Activated naive CD8-positive, alpha-beta T cell treated with anti-CD3 and anti-CD28 coated beads, Interleukin-2, amount 50 U/mL, for 16 hours (primary cell): ENCODE results near the gene TMEM204.

Experiments
- DNase-seq: peaks from one replicate; pipeline ENCODE4 v3.0.0-alpha.2; 2020; ENCODE audit warnings: low read depth, low spot score

The TMEM204 gene

DNA sequence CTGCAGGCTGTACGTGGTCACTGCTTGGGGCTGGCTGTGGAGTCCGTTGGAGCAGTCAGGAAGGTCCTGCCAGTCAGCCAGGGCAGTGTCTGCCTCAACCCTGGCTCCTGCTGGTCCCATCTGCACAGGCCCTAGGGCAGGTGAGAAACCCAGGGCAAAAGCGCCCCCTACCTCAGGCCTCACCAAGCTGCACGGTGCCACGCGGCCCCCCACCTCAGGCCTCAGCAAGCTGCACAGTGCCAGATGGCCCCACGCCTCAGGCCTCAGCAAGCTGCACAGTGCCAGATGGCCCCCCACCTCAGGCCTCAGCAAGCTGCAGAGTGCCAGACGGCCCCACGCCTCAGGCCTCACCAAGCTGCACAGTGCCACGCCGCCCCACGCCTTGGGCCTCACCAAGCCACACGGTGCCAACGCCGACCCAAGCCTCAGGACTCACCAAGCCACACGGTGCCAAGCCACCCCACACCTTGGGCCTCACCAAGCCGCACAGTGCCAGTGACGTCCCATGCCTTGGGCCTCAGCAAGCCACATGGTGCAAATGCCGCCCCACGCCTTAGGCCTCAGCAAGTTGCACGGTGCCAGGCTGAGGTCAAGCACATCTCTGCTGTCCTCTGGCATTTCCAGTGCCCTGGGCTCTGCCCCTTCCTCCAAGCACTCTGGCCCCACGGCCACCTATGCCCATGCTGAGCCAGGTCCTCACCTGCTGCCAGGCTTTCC is 5.5 kb downstream of the TMEM204 start:
- DNase-seq = no peak

DNA sequence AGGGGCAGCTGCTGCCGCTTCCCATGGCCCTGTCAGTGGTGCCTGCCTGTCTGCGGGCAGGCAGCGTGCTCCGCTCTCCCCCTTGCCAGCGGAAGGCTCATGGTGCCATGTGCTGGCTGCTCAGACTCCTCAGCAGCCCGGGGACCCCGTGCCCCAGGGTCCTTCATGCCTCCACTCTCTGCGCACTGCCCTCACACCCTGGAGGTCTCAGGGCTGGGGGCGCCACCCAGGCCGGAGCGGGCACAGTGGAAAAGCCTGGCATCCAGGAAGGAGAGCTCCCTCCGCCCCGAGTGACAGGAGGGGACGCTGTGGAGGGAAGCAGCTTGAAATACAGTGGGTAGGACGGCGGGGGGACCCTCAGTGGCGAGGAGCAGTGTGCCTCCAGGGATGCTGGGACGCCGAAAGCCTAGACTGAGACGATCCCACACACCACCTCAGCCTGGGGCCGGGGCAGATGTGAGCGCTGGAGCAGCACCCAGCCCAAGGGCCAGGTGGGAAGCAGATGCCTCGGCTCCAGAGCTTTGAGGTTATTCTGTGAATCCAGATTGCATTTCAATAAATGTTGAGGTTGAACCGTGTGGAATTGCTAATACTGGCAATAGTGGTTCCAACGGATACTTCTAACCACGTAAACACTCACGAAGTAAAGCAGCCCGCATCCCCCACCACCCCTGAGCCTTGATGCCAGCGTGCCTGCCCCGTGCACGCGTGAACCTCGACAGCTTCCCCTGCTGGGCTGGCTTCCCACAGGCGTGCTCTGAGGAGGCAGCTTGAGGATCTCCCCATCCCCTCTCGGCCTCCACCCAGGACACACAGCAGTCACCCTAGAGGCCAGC is 6.5 kb downstream of the TMEM204 start:
- no peak for DNase-seq

DNA sequence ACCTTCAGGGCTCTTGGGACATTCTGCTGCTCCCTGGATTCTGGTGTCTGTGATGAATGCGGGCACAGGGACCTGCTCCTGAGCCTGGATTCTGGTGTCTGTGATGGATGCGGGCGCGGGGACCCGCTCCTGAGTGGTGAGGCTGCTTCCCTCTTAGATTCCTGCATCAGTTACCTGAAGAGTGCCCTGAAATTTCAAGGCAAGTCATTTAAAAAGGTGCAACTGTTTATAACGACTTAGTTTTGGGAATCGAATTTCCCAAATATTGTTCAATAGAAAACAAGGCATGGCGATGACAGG is 7.0 kb downstream of the TMEM204 start:
- DNase-seq = no peak

DNA sequence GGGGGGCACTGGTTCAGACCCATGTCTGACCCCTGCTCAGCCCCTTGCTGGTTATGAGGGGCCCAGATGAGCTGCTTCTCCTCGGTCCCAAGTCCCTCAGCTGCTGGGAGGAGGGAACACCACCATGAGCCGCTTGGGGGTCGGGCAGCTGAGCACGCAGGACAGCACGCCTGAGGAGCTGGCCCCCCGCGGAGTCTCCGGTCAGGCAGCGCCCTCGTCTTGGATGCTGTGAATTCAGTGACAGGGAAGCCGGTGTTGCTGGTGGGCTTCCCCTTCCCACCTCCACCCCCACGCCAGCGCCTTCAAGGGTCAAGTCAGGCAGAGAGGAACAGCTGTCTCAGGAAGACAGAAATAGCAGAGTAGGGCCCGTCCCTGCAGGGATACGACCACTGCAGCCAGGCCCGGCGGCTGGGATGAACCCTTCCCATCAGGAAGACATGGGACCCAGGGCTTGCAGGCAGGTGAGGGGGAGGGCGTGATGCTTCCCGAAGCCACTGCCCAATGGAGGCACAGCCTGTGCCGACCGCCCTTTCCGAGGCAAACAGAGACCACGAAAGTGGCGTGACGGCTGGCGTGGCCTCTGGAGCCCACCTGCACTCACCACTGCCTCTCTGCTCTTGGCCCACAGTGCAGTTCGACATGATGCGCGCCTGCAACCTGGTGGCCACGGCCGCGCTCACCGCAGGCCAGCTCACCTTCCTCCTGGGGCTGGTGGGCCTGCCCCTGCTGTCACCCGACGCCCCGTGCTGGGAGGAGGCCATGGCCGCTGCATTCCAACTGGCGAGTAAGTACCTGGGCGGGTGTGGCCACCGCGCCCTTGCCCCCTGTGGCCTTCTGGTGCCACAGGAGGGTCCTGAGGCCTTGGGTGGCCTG is 8.1 kb downstream of the TMEM204 start:
- DNase-seq = no peak

DNA sequence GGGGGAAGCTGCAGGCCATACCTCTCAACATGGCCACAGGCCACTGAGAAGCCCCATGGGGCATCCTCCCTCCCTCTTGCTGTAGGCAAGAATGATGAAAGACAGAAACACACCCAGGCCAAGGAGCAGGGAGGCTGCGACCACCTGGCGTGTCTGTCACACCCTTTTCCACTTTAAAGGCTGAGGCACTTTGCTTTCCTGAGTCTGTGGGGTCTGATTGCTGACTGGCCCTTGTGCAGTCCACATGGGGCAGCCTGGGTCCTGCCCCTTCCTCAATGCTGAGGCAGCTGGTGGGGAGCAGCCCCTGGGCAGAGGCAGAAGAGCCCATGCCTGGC is 8.7 kb downstream of the TMEM204 start:
- no peak for DNase-seq

DNA sequence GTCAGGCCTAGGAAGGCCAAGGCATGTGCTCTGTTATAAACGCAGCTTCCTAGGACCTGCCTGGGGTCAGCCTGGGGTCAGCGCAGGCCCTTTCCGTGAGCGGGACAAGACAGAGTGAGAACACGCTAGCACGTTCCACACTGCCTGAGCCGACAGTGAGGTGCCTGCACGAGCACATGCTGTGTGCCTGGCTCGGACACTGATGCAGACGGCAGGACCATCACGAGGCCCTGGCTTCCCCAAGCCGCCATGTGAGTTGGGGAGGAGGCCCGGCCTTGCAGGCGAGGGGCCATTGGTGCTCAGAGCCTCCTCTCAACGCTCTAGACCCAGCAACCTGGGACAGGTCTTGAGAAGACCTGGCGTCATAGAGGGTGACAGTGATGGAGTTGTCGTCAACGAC is 9.1 kb downstream of the TMEM204 start:
- DNase-seq = no peak

DNA sequence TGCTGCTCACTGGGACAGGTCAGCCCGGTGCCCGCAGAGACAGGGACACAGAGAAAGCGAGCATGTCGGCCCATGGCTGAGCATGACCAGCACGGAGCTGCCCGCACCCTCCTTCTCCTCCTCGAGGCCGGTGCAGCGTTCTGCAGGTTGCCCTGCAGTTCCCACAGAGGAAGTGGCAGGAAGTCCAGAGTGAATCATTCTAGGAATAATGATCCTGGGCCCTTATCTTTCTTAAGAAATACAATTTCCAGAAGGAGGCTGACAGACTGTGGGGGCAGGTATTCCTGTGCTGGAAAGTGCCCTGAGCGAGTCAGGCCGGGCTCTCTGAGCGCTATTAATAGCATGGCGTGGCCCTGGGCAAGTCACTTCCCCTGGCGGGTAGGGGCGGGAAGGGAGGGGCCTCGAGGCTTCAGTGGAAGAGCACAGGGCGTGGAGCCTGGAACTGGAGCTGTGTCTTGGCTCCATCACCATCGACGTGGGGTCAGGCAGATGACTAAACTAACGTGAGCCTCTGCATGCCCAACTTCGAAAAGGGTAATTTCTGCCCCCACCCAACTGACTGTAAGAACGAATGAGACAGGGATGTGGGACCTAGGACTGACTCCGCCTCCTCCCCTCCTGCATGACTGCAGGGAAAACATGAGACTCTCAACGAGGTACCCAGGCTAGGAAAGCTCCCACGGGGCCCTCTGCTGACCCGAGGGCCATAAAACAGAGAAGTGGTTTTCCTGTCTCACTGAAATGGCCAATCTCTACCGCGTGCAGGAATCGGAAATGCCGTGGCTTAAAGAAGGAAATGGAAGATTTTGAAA is 9.8 kb downstream of the TMEM204 start:
- DNase-seq = peak; percentile 42

DNA sequence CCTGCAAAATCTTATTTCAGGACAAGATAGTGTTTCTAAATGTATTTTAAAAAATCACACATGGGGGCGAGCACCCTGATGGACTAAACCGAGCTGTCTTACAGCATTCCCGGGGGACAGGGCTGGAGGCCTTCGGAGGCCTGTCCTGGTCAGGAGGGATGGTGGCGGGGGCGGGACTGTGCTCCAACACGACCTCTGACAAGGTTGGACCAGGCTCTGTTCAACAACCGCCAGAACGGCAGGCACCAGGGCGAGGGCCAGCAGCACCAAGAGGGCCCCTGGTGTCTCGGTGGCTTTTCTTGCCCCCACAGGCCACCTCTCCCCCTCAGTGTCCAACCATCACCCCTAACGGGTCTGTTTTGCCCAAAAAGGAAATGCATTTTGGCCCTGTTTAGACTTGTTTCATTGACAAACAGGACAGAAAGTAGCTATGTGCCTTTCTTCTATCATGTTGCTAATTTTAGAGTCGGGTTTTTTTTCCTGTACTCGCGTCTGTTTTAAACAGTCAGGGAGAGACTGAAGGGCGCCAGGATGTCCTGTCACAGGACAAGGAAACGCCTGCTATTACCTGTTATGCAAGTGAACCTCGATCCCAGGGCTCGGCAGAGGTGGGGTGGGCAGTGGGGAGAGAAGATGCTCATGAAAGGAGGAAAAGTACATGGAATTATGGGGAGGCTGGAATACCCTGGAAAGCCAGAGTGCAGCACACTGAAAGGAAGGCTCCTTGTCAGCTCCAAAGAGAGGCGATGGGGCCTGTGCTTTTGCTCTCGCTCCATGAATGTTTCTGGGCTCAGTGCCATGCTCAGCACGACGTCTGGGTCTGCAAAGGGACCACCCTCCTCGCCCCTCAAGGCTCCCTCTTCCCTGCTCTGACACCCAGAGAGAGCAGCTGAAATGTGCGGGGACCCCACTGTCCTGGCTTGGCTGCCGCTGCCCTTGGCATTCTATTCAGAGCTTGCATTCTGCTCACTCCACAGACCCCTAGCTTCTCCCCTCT is 11.9 kb downstream of the TMEM204 start:
- DNase-seq = no peak

DNA sequence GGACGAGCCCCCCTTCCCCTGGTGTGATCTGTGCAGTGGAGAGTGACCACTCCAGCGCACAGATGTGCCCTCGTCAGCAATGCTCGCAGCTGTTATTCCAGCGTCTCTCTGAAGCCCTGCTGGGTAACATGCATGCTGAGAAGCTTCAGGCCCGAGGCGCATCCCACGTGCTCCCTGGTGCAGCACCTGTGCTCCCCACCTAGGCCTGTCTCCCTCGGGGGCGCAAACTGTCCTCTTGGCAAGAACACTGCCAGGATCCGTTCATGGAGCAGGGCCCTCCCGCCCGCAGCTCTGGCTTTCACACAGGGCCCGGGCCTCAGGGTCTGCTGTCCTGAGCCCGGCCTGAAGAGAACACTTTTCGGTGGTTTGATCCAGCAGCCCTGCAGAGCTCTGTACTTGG is 13.0 kb downstream of the TMEM204 start:
- DNase-seq = no peak

DNA sequence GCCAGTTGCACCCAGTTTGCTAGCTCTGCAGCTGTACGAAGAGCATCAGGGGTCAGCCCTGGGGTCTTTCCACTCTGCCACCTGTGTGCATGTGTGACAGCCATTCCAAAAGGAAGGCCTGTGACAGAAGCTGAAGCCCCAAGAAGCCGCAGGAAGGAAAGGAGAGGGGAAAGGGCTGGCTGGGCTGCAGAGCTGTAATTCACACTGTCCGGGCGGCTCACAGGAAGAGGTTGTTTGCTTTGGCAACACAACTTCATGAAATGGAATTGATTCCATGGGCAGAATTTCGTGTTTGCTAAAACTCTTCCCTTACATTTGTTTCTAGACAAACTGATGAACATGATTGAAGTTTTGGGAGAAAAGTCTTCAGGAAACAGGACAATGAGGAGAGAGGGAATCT is 14.8 kb downstream of the TMEM204 start:
- DNase-seq = no peak

DNA sequence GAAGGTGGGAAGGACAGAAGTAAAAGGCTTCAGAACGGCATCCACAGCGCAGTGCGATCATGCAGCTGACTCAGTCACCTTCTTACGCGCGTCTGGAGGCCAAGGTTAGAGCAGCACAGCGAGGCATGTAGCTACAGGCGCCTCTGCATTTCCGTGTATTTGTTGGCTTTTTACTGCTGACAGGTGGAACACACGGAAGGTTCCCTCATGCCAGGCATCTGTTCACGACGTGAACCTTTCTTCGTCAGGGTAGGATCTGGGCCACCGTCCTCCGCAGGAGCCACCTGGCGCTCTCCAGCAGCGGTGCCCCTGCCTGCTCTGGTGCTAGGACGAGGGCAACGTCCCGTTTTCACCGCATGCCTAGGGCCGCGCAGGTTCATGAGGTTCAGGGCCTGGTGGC is 15.3 kb downstream of the TMEM204 start:
- DNase-seq = no peak

DNA sequence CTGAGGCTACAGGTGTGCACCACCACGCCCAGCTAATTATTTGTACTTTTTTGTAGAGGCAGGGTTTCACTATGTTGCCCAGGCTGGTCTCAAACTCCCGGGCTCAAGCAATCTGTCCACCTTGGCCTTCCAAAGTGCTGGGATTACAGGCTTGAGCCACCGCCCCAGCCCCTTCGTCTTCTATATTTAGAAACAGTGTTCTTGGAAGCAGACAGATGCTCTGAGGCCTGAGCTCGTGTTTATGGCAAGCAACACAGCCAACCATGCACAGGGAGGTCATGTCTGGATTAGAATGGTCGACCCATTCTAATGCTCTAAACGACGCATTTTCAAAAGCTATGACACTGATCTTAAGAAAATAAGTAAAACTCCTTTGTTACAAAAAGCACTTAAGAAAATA is 16.6 kb downstream of the TMEM204 start:
- no peak for DNase-seq

DNA sequence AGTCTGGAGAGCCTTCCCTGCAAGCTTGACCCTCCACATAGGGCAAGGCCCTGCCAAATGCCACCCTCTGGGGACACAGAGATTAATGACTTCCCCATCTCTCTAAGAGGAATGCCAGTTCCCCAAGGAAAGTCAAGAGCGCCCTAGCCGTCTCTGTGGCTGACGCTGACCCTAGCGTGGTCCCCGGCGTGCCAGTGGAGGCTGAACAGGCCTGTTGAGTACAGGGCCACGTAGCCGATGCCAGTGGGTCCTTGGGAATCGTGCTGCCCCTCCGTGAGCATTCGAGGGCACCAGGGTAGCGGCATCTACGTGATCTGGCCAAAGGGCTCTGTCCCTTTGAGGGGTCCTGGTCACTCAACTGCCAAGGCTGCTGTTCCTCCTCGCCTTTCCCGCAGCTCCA is 17.2 kb downstream of the TMEM204 start:
- no peak for DNase-seq

DNA sequence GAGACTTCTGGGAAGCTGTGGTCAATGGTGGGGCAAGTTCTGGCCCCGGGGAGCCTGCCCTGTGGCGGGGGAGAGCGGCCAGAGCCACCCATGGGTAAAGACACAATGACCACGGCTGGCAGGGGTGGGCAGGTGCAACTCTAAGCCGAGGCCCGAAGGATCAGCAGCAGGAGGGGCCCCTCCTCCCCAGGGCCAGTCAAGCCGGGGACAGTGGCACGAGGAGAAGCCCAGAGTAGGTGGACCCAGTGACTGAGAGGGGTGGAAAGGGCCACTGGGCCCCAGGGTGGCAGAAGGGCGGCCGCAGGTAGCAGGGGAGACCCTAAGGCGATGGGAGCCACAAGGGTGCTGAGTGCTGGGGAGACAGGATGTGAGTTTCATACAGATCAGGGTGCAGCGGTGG is 17.7 kb downstream of the TMEM204 start:
- no peak for DNase-seq

DNA sequence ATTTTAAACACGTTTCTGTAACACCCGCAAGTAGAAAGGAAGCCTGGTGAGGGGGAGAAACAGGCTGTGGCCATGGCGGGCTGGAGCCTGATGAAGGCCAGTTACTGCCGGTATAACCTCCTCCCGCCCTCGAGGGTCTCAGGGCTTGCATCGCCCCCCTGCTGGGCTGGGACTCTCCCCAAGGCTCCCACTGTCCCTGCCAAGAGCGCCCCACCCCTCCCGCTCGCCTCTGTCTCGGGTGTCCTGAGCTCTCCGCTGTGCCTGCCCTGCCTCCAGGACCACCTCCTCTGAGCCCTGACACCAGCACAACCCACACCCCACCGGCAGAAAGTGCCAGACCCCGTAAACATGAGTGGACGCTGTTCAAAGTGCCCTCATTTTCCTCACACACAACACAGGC is 18.7 kb downstream of the TMEM204 start:
- no peak for DNase-seq

DNA sequence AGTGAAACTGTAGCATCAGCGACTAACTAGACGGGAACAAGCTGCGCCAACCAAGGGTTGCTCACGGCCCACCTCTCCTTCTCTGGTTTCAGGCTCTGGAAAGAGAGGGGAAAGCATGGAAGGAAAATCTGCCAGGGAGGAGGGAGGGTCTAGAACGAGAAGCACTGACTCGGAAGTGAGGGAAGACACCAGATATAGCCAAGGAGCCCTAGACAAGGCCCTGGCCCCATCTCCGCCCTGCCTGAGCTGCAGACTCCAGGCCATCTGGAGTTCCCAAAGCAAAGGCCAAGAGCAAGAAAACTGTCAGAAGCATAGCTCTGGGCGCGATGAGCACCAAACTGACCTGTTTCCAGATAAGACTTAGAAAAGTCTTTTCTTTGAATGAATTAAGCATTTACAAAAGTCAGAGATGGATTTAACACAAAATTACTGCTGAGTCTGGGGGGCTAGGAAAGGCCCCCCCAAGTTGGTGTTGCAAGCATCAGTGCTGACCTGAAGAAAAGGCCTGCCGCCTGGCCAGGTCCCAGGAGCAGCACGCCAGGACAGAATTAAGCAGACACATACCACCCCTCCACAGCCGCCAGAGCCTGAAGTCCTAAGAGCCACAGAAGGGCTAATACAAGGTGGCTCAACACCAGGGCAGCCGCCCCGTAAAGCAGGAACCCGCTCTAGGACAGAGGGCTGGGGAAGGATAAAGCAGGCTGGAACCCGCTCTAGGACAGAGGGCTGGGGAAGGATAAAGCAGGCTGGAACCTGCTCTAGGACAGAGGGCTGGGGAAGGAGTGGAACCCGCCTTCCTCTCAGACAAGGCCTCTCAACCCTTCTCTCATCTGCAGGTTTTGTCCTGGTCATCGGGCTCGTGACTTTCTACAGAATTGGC is 20.7 kb downstream of the TMEM204 start:
- no peak for DNase-seq

DNA sequence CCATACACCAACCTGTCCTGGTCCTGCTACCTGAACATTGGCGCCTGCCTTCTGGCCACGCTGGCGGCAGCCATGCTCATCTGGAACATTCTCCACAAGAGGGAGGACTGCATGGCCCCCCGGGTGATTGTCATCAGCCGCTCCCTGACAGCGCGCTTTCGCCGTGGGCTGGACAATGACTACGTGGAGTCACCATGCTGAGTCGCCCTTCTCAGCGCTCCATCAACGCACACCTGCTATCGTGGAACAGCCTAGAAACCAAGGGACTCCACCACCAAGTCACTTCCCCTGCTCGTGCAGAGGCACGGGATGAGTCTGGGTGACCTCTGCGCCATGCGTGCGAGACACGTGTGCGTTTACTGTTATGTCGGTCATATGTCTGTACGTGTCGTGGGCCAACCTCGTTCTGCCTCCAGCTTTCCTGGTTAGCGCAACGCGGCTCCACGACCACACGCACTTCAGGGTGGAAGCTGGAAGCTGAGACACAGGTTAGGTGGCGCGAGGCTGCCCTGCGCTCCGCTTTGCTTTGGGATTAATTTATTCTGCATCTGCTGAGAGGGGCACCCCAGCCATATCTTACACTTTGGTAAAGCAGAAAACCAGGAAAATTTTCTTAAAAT is 21.5 kb downstream of the TMEM204 start:
- no peak for DNase-seq

DNA sequence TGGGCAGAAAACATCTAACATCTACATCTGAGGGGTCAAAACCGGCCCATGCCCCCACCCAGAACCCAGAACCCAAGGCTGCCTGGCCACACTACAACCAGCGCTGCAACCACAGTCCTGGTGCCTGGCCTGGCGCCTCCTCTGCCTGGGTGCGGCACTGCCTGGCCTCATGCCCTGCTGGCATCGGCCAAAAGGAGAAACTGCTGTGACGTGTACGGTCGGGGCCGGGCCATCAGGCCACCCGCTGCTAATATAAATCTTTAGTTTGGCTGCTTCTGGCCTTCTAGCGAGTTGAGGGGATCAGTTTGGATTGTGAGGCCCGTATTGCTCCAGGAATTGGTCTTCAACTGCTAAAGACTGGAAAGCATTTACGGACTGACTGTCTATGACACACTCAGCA is 22.8 kb downstream of the TMEM204 start:
- DNase-seq = no peak

DNA sequence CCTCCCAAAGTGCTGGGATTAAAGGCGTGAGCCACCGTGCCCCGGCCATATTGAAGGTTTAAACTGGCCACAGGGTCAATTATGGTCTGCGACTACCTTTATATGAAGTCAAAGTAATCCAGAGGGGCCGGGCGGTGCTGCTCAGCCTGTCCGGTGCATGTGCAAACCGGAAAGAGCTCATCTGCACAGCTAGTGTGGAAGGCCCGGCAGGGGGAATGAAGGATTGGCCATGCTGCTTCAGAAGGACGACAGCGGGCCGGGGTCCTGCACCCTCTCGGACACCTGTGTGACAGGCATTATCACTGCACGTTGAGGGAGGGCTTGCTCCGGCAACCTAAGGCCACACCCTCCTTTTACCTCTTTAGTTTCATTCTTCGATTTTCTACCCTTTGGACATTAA is 23.6 kb downstream of the TMEM204 start:
- DNase-seq = no peak
